AG04449 (cell line): ENCODE measurements around the gene IFNLR1.

ENCODE experiments used
- CTCF ChIA-PET: fragments of 350-600 bp; formaldehyde crosslinking; extraction: SDS; loops from one replicate; lab custom pipeline; 2021; ENCODE audit warnings: antibody characterized with exemption; lab: Yijun Ruan, JAX
- POLR2A ChIA-PET: fragments of 400-600, 350-600 bp; formaldehyde crosslinking; extraction: SDS; loops from one replicate; lab custom pipeline; 2020; ENCODE audit warnings: antibody characterized with exemption, inconsistent platforms; lab: Yijun Ruan, JAX
- DNase-seq: peaks from one replicate; pipeline ENCODE4 v3.0.0-alpha.2; 2010; ENCODE audit warnings: low read depth, low spot score
- H3K4me3 ChIP-seq: 2 replicates; pipeline ENCODE4 v1.5.1; 2011; ENCODE audit warnings: low read depth, mild to moderate bottlenecking, control low read depth, low read length
- TF ChIP-seq, protein P1 (sequence below): IDR thresholded peaks from one replicate; pipeline ENCODE4 v1.5.1; 2011; ENCODE audit warnings: mild to moderate bottlenecking, moderate library complexity, low read length, control low read depth, inconsistent platforms; ENCODE audit not compliant: insufficient read depth; ENCODE audit errors: missing control alignments

The IFNLR1 gene

GRCh38 chr1:24139222-24139489, 47.9 kb downstream of the IFNLR1 start:
- ChIA-PET CTCF (interaction anchor here (3.9 kb wide), 1 partner anchor 11 kb away, joined by 19 read pairs; no protein-coding TSS in a partner anchor), POLR2A (no interaction called here)
- H3K4me3 ChIP-seq: no peak overlapping the region
- TF ChIP-seq, protein P1, sequence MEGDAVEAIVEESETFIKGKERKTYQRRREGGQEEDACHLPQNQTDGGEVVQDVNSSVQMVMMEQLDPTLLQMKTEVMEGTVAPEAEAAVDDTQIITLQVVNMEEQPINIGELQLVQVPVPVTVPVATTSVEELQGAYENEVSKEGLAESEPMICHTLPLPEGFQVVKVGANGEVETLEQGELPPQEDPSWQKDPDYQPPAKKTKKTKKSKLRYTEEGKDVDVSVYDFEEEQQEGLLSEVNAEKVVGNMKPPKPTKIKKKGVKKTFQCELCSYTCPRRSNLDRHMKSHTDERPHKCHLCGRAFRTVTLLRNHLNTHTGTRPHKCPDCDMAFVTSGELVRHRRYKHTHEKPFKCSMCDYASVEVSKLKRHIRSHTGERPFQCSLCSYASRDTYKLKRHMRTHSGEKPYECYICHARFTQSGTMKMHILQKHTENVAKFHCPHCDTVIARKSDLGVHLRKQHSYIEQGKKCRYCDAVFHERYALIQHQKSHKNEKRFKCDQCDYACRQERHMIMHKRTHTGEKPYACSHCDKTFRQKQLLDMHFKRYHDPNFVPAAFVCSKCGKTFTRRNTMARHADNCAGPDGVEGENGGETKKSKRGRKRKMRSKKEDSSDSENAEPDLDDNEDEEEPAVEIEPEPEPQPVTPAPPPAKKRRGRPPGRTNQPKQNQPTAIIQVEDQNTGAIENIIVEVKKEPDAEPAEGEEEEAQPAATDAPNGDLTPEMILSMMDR: no peak
- DNase-seq: no peak

GRCh38 chr1:24138476-24139221, 48.4 kb downstream of the IFNLR1 start:
- ChIA-PET POLR2A (no interaction called here), CTCF (interaction anchor here (1.2 to 3.9 kb wide), 2 partner anchors 9 to 11 kb away, joined by 5 to 19 read pairs; no protein-coding TSS in a partner anchor)
- DNase-seq: no peak
- TF ChIP-seq, protein P1: no peak
- no peak overlapping the region for H3K4me3 ChIP-seq

DNA sequence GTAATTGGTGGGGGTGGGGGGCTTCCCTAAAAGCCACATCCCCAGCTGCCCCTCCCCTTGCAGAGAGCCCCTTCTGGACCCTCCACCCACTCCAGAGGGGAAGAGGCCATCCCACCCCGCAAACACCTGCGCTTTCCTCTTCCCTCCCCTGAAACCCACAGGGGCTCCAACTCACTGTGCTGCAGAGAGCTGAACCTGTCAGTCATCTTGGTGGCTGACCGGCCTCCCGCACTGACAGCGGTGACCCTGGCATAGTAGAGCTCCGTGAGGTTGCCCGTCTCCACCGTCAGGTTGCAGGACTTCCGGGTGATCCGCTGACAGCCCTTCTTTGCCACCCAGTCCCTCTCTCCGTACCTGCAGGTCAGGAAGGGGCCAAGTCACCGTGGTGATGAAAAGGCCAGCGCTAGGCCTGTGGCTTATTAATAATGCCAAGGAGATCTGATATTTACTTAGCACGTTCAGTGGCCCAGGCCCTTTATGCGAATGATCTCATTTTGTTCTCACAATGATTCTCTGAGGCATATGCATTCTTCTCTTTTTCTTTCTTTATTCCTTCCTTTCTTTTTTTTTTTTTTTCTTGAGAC, 50.0 kb downstream of the IFNLR1 start:
- CTCF ChIA-PET: interaction anchor here (0.8 to 3.9 kb wide), 3 partner anchors 11 to 15 kb away, joined by 3 to 19 read pairs (median 4); no protein-coding TSS in a partner anchor
- TF ChIP-seq, protein P1: no peak
- POLR2A ChIA-PET: interaction anchor here (0.6 kb wide), 1 partner anchor 17 kb away, joined by 4 read pairs; no protein-coding TSS in a partner anchor
- no peak overlapping the region for H3K4me3 ChIP-seq
- DNase-seq: no peak

DNA sequence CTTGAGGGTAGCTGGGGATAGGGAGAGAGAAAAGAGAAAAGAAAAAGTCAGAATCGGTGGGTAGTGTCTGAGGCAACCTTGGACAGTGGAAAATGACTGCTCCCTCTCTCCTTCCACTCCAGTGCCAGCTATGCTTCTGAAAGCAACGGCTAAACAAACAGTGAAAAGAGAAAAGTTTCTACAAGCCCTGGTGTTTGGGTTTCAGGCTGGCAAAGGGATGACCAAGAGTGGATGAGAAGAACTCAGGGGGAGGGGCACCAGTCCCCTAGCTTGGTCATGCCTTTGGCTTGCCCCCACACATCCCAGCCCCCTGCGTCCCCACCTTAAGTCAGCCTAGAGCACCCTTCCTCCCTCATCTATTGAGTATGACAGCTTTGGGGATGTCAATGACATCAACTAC, 52.7 kb downstream of the IFNLR1 start:
- DNase-seq: no peak
- POLR2A ChIA-PET: no interaction called here
- no peak overlapping the region for H3K4me3 ChIP-seq
- CTCF ChIA-PET: interaction anchor here (1.1 to 3.3 kb wide), 3 partner anchors 13 to 16 kb away, joined by 4 to 26 read pairs (median 5); no protein-coding TSS in a partner anchor
- TF ChIP-seq, protein P1: no peak

GRCh38 chr1:24133819-24134218, 53.3 kb downstream of the IFNLR1 start:
- TF ChIP-seq, protein P1: no peak
- ChIA-PET CTCF (interaction anchor here (1.1 to 3.3 kb wide), 3 partner anchors 13 to 16 kb away, joined by 4 to 26 read pairs (median 5); no protein-coding TSS in a partner anchor), POLR2A (no interaction called here)
- H3K4me3 ChIP-seq: no peak overlapping the region
- no peak for DNase-seq

- DNase-seq: no peak
- CTCF ChIA-PET: no interaction called here
- TF ChIP-seq, protein P1: no peak
- POLR2A ChIA-PET: no interaction called here
- H3K4me3 ChIP-seq: no peak overlapping the region
These were observed 56.7 kb downstream of the IFNLR1 start for GRCh38 chr1:24130385-24130784.
